ENCODE results near the gene LOXHD1.

LOXHD1 gene

GRCh38 chr18:46672062-46672970, 15.3 kb upstream of the LOXHD1 start:
- Histone ChIP-seq H3K36me3 (ENCODE audit: control insufficient read depth, insufficient read depth, low read length) (no peaks in the 10 kb centered on the region), H3K4me1 (ENCODE audit: control insufficient read depth, insufficient read depth, low read length) (peaks cover 13% of the 10 kb centered on the region), H3K27me3 (ENCODE audit: control insufficient read depth, insufficient read depth, low read length) (no peaks in the 10 kb centered on the region), H3K4me3 (ENCODE audit: low read depth, low read length) (no peak overlapping the region), H3K27ac (ENCODE audit: low read depth, low read length) (no peak overlapping the region), H3K9ac (ENCODE audit: low read depth, low read length) (no peak overlapping the region), H3K9me3 (ENCODE audit: control insufficient read depth, insufficient read depth, low read length) (no peaks in the 10 kb centered on the region)

GRCh38 chr18:46668694-46669093, 11.7 kb upstream of the LOXHD1 start:
- Histone ChIP-seq H3K27ac (ENCODE audit: low read depth, low read length) (no peak overlapping the region), H3K4me1 (ENCODE audit: control insufficient read depth, insufficient read depth, low read length) (peaks cover 5% of the 10 kb centered on the region; the same call in 1 of the 2 replicates), H3K27me3 (ENCODE audit: control insufficient read depth, insufficient read depth, low read length) (no peaks in the 10 kb centered on the region), H3K9ac (ENCODE audit: low read depth, low read length) (no peak overlapping the region), H3K36me3 (ENCODE audit: control insufficient read depth, insufficient read depth, low read length) (no peaks in the 10 kb centered on the region), H3K4me3 (ENCODE audit: low read depth, low read length) (no peak overlapping the region), H3K9me3 (ENCODE audit: control insufficient read depth, insufficient read depth, low read length) (peaks cover 3% of the 10 kb centered on the region; the same call in 1 of the 2 replicates)

GRCh38 chr18:46668135-46668534, 11.1 kb upstream of the LOXHD1 start:
- Histone ChIP-seq H3K27me3 (ENCODE audit: control insufficient read depth, insufficient read depth, low read length) (no peaks in the 10 kb centered on the region), H3K9ac (ENCODE audit: low read depth, low read length) (no peak overlapping the region), H3K9me3 (ENCODE audit: control insufficient read depth, insufficient read depth, low read length) (peaks cover 3% of the 10 kb centered on the region; the same call in 1 of the 2 replicates), H3K4me3 (ENCODE audit: low read depth, low read length) (no peak overlapping the region), H3K36me3 (ENCODE audit: control insufficient read depth, insufficient read depth, low read length) (no peaks in the 10 kb centered on the region), H3K27ac (ENCODE audit: low read depth, low read length) (no peak overlapping the region), H3K4me1 (ENCODE audit: control insufficient read depth, insufficient read depth, low read length) (peaks cover 5% of the 10 kb centered on the region; the same call in 1 of the 2 replicates)

GRCh38 chr18:46663539-46663938, 6.5 kb upstream of the LOXHD1 start:
- no peak overlapping the region for H3K9ac ChIP-seq (ENCODE audit: low read depth, low read length)
- no peaks in the 10 kb centered on the region for H3K36me3 ChIP-seq (ENCODE audit: control insufficient read depth, insufficient read depth, low read length)
- H3K27me3 ChIP-seq (ENCODE audit: control insufficient read depth, insufficient read depth, low read length) = no peaks in the 10 kb centered on the region
- peaks cover 3% of the 10 kb centered on the region; the same call in 1 of the 2 replicates for H3K9me3 ChIP-seq (ENCODE audit: control insufficient read depth, insufficient read depth, low read length)
- no peaks in the 10 kb centered on the region; the same call in 1 of the 2 replicates for H3K4me1 ChIP-seq (ENCODE audit: control insufficient read depth, insufficient read depth, low read length)
- no peak overlapping the region for H3K27ac ChIP-seq (ENCODE audit: low read depth, low read length)
- no peak overlapping the region for H3K4me3 ChIP-seq (ENCODE audit: low read depth, low read length)

- Histone ChIP-seq H3K27ac (ENCODE audit: low read depth, low read length) (no peak overlapping the region), H3K9me3 (ENCODE audit: control insufficient read depth, insufficient read depth, low read length) (peaks cover 3% of the 10 kb centered on the region; the same call in 1 of the 2 replicates), H3K4me3 (ENCODE audit: low read depth, low read length) (no peak overlapping the region), H3K4me1 (ENCODE audit: control insufficient read depth, insufficient read depth, low read length) (no peaks in the 10 kb centered on the region; the same call in 1 of the 2 replicates), H3K36me3 (ENCODE audit: control insufficient read depth, insufficient read depth, low read length) (no peaks in the 10 kb centered on the region), H3K27me3 (ENCODE audit: control insufficient read depth, insufficient read depth, low read length) (no peaks in the 10 kb centered on the region), H3K9ac (ENCODE audit: low read depth, low read length) (no peak overlapping the region)
Observed at GRCh38 chr18:46660957-46661749, 4.1 kb upstream of the LOXHD1 start.

- Histone ChIP-seq H3K9me3 (ENCODE audit: control insufficient read depth, insufficient read depth, low read length) (peaks cover 3% of the 10 kb centered on the region; the same call in 1 of the 2 replicates), H3K27me3 (ENCODE audit: control insufficient read depth, insufficient read depth, low read length) (no peaks in the 10 kb centered on the region), H3K9ac (ENCODE audit: low read depth, low read length) (no peak overlapping the region), H3K36me3 (ENCODE audit: control insufficient read depth, insufficient read depth, low read length) (no peaks in the 10 kb centered on the region), H3K4me1 (ENCODE audit: control insufficient read depth, insufficient read depth, low read length) (no peaks in the 10 kb centered on the region; the same call in 1 of the 2 replicates), H3K4me3 (ENCODE audit: low read depth, low read length) (no peak overlapping the region), H3K27ac (ENCODE audit: low read depth, low read length) (no peak overlapping the region)
Observed at GRCh38 chr18:46659484-46659883, 2.5 kb upstream of the LOXHD1 start.

- H3K36me3 ChIP-seq (ENCODE audit: control insufficient read depth, insufficient read depth, low read length) = no peaks in the 10 kb centered on the region
- H3K4me3 ChIP-seq (ENCODE audit: low read depth, low read length) = no peak overlapping the region
- no peak overlapping the region for H3K27ac ChIP-seq (ENCODE audit: low read depth, low read length)
- no peaks in the 10 kb centered on the region; the same call in 1 of the 2 replicates for H3K27me3 ChIP-seq (ENCODE audit: control insufficient read depth, insufficient read depth, low read length)
- no peaks in the 10 kb centered on the region for H3K9me3 ChIP-seq (ENCODE audit: control insufficient read depth, insufficient read depth, low read length)
- H3K9ac ChIP-seq (ENCODE audit: low read depth, low read length) = no peak overlapping the region
- no peaks in the 10 kb centered on the region; the same call in 1 of the 2 replicates for H3K4me1 ChIP-seq (ENCODE audit: control insufficient read depth, insufficient read depth, low read length)
Observed at GRCh38 chr18:46656326-46657114, 500 bp downstream of the LOXHD1 start.

GRCh38 chr18:46652372-46652771, 4.6 kb downstream of the LOXHD1 start:
- Histone ChIP-seq H3K4me3 (ENCODE audit: low read depth, low read length) (no peak overlapping the region), H3K4me1 (ENCODE audit: control insufficient read depth, insufficient read depth, low read length) (no peaks in the 10 kb centered on the region; the same call in 1 of the 2 replicates), H3K9me3 (ENCODE audit: control insufficient read depth, insufficient read depth, low read length) (no peaks in the 10 kb centered on the region), H3K36me3 (ENCODE audit: control insufficient read depth, insufficient read depth, low read length) (no peaks in the 10 kb centered on the region), H3K27me3 (ENCODE audit: control insufficient read depth, insufficient read depth, low read length) (no peaks in the 10 kb centered on the region; the same call in 1 of the 2 replicates), H3K9ac (ENCODE audit: low read depth, low read length) (no peak overlapping the region), H3K27ac (ENCODE audit: low read depth, low read length) (no peak overlapping the region)

- Histone ChIP-seq H3K4me3 (ENCODE audit: low read depth, low read length) (no peak overlapping the region), H3K36me3 (ENCODE audit: control insufficient read depth, insufficient read depth, low read length) (no peaks in the 10 kb centered on the region), H3K4me1 (ENCODE audit: control insufficient read depth, insufficient read depth, low read length) (no peaks in the 10 kb centered on the region), H3K9me3 (ENCODE audit: control insufficient read depth, insufficient read depth, low read length) (no peaks in the 10 kb centered on the region), H3K9ac (ENCODE audit: low read depth, low read length) (no peak overlapping the region), H3K27ac (ENCODE audit: low read depth, low read length) (no peak overlapping the region), H3K27me3 (ENCODE audit: control insufficient read depth, insufficient read depth, low read length) (no peaks in the 10 kb centered on the region; the same call in 1 of the 2 replicates)
Observed at GRCh38 chr18:46650681-46651080, 6.3 kb downstream of the LOXHD1 start.

- Histone ChIP-seq H3K9me3 (ENCODE audit: control insufficient read depth, insufficient read depth, low read length) (no peaks in the 10 kb centered on the region), H3K27me3 (ENCODE audit: control insufficient read depth, insufficient read depth, low read length) (no peaks in the 10 kb centered on the region; the same call in 1 of the 2 replicates), H3K9ac (ENCODE audit: low read depth, low read length) (no peak overlapping the region), H3K36me3 (ENCODE audit: control insufficient read depth, insufficient read depth, low read length) (no peaks in the 10 kb centered on the region), H3K4me3 (ENCODE audit: low read depth, low read length) (no peak overlapping the region), H3K4me1 (ENCODE audit: control insufficient read depth, insufficient read depth, low read length) (no peaks in the 10 kb centered on the region), H3K27ac (ENCODE audit: low read depth, low read length) (no peak overlapping the region)
Observed at GRCh38 chr18:46649071-46649862, 7.8 kb downstream of the LOXHD1 start.

All from HUES48 (cell line).